T-helper 22 cell (primary cell): ENCODE results near the gene GJC3.
"Not testable (repeated sequence)": the region's sequence is repeated elsewhere in the genome, so short reads cannot be mapped to it uniquely, and the experiment has no call there.

Source experiments
- DNase-seq: peaks from one replicate; pipeline ENCODE4 v3.0.0-alpha.2; 2020; ENCODE audit warnings: low read depth

GJC3 gene, protein sequence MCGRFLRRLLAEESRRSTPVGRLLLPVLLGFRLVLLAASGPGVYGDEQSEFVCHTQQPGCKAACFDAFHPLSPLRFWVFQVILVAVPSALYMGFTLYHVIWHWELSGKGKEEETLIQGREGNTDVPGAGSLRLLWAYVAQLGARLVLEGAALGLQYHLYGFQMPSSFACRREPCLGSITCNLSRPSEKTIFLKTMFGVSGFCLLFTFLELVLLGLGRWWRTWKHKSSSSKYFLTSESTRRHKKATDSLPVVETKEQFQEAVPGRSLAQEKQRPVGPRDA

DNA sequence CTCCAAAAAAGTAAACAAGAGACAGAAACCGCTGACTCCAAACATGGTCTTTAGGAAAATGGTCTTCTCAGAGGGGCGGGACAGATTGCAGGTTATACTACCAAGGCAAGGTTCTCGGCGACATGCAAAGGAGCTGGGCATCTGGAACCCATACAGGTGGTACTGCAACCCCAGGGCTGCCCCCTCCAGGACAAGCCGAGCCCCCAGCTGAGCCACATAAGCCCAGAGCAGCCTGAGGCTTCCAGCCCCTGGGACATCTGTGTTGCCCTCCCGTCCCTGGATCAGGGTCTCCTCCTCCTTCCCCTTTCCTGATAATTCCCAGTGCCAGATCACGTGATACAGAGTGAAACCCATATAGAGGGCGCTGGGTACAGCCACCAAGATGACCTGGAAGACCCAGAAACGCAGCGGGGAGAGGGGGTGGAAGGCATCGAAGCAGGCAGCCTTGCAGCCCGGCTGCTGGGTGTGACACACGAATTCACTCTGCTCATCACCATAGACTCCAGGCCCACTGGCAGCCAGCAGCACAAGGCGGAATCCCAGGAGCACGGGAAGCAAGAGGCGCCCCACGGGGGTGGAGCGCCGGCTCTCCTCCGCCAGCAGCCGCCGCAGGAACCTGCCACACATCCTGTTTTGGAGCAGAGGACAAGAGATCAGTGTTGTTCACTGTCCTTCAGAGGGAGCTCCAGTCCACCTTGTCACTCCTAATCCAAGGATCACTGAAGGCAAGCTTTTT is at the start of gene GJC3:
Gene GJC3, minus strand, starts transcription at position 627 of the 736 bp plus-strand sequence. Its CDS starts 0 bp downstream, at position 627.
- DNase-seq = no peak

- DNase-seq = no peak
These were observed 47.2 kb upstream of the GJC3 start for GRCh38 chr7:99976626-99977025.

DNA sequence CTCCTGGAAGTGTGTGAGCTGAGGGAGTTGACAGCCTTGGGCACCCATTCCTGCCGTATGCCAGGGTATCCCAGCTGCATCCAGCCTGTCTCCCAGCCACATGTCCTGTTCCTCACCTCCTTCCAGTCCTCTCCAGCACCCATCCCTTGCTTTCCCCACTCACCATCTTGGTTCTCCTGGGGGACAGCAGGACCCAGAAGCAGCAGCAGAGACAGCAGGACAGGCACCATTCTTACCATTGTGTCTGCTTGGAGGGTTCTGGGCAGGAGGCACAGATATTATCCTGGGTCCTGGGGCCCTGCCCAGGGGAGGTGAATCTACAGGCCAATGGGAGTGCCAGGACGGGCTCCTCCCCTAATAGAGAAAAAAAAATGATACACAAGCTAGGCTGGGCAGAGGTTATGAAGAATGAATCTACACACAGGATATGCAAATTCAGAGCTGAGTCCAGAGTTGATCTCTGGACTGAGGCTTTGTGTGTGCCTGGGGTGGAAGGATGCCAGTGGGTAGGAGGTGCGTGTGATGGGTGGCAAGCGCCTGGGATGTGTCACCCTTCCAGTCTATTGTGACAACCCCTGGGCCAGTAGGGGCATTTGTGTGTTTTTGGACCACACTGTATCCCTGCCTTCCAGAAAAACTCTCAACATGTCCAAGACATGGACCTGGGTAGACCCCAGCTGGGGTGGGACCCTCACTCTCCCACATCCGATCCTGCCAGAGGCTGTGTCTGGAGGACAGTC is 46.5 kb upstream of the GJC3 start, which contains the start of gene AZGP1:
Gene AZGP1, minus strand, starts transcription at position 250 of the 740 bp plus-strand sequence. Its CDS starts 11 bp downstream, at position 239.
- no peak for DNase-seq

- no peak for DNase-seq
These were observed 45.3 kb upstream of the GJC3 start for GRCh38 chr7:99974681-99975080.

DNA sequence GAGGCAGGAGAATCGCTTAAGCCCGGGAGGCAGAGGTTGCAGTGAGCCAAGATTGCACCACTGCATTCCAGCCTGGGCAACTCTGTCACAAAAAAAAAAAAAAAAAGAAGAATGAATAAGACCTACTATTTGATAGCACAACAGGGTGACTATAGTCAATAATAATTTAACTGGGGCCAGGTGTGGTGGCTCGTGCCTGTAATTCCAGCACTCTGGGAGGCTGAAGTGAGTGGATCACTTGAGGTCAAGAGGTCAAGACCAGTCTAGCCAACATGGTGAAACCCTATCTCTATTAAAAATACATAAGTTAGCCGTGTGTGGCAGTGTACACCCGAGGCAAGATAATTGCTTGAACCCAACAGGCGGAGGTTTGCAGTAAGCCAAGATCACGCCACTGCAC is 44.4 kb upstream of the GJC3 start:
- DNase-seq = not testable (repeated sequence)

DNA sequence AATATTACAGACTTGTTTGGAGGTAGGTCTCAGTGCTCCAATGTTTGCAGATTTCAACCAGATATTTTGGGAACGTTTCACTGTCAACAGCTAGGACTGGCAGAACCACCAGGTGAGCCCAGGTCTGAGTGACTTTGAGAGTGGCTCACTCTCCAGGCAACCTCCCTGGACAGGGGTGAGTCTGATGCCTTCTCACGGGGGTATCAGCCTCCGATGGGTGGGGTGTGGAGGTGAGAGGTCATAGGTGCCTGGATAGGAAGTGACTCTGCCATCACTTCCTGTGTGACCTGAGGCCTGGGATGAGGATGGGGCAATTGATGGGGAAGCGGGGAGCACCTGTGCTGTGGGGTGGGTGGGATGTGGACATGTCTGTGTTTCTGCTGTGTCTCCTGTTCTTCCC is 41.8 kb upstream of the GJC3 start:
- DNase-seq = no peak

GRCh38 chr7:99969813-99970212 is 40.4 kb upstream of the GJC3 start:
- DNase-seq = not testable (repeated sequence)

GRCh38 chr7:99969298-99969697 is 39.9 kb upstream of the GJC3 start:
- no peak for DNase-seq

DNA sequence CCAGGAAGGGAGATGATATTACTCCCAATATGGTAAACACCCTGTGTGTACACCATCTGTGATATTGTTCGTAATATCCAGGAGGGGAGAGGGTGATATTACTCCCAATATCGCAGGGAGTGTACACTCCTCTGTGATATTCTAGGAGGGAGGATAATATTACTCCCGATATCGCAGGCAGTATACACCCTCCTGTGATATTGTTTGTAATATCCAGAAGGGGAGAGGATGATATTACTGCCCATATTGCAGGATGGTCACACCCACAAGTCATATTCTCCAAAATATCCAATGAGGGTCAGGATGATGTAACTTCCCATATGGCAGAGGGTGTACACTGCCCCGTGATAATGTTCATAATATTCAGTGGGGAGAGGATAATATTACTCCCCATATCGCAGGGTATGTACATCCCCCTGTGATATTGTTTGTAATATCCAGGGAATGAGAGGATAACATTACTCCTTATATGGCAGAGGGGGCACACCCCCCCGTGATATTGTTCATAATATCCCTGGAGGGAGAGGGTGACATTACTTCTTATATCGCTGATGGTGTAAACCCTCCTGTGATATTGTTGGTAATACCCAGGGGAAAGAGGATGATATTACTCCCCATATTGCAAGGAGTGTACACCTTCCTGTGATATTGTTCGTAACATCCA is 29.3 kb upstream of the GJC3 start:
- DNase-seq = no peak

- DNase-seq = no peak
These were observed 25.8 kb upstream of the GJC3 start for GRCh38 chr7:99955247-99955646.

DNA sequence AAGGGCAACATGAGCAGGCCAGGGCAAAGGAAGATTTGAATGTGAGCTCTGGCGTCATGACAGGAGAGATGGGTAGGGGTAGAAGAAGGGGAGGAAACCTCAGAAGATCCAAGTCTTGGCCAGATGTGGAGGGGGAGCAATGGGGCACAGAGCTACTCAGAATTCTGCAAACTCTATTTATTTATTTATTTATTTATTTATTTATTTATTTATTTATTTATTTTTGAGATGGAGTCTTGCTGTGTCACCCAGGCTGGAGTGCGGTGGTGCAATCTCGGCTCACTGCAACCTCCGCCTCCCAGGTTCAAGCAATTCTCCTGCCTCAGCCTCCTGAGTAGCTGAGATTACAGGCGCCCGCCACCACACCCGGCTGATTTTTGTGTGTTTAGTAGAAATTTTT is 25.2 kb upstream of the GJC3 start:
- not testable (repeated sequence) for DNase-seq

DNA sequence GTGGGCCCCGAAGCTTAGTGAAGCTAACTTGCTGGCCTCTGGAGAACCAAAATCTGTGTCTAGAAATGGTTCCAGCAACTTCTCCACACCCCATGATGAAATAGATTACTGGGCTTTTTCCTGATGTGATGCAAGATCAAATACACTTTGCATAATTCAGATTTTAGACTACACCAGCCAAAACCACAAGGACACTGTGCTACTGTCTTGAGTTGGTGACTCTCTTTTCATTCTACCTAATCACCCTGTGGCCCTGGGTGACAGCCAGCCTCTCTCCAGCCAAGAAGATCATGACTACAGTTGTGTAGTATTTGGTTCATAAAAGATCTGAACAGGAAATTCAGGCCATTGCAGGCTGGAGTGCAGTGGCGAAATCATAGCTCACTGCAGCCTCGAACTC is 24.2 kb upstream of the GJC3 start:
- DNase-seq = no peak

- DNase-seq = not testable (repeated sequence)
These were observed 23.2 kb upstream of the GJC3 start for GRCh38 chr7:99952649-99953048.

GRCh38 chr7:99950819-99951218 is 21.4 kb upstream of the GJC3 start:
- not testable (repeated sequence) for DNase-seq

DNA sequence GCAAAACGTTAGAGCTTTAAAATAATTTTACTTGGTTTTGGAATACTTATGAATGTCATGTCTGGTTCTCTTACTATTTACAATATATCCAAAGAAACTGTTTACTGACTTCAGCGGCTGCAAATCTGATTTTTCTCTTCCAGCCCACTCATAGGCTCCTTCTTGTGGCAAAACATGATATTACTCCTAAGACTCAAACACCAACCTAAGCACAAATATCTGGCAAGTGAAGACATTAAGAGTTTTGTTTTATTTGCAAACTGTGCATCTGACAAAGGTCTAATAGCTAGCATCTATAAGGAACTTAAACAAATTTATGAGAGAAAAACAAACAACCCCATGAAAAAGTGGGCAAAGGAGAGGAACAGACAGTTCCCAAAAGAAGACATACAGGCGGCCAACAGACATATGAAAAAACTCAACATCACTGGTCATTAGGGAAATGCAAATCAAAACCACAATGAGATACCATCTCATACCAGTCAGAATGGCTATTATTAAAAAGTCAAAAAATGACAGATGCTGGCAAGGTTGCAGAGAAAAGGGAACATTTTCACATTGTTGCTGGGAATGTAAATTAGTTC is 20.3 kb upstream of the GJC3 start:
- DNase-seq = no peak

DNA sequence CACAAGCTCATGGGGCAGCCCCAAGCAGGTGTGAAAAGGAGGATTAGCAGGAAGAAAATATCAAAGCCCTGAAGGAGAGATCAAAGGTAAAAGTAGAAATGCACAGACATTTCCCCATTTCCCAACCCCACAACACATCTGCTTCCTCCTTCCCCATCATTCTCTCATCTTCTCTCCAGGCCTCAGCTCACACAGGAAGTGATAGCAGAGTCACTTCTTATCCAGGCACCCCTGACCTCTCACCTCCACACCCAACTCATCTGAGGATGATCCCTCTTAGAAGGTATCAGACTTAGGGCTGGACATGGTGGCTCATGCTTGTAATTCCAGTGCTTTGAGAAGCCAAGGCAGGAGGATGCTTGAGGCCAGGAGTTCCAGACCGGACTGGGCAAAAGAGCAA is 18.2 kb upstream of the GJC3 start:
- no peak for DNase-seq

DNA sequence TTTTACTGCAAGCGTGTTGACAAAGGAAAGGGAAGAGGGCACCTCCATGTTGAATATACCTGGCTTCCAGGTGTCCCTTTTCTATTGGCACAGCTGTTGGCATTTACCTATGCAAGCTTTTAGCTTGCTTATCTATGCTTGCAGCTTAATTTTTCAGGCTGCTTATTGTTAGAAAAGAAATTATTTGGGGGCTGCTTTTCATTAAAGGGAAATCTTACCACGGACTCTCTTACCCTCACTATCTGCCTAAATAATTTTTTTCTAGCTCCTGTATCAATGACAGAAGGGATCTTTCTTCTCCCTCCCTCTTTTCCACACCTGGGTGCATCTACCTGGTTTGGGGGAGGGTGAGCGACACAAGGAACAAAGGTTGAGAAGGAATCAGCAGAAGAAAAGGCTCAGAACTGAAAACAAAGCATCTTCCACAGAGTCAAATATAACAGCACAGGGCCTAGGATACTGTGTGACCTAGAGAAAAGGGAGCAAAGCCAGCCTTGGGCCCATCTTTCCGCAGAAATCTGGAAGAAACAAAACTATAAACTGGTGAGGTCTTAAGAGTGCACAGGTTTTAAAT is 15.2 kb upstream of the GJC3 start:
- no peak for DNase-seq

DNA sequence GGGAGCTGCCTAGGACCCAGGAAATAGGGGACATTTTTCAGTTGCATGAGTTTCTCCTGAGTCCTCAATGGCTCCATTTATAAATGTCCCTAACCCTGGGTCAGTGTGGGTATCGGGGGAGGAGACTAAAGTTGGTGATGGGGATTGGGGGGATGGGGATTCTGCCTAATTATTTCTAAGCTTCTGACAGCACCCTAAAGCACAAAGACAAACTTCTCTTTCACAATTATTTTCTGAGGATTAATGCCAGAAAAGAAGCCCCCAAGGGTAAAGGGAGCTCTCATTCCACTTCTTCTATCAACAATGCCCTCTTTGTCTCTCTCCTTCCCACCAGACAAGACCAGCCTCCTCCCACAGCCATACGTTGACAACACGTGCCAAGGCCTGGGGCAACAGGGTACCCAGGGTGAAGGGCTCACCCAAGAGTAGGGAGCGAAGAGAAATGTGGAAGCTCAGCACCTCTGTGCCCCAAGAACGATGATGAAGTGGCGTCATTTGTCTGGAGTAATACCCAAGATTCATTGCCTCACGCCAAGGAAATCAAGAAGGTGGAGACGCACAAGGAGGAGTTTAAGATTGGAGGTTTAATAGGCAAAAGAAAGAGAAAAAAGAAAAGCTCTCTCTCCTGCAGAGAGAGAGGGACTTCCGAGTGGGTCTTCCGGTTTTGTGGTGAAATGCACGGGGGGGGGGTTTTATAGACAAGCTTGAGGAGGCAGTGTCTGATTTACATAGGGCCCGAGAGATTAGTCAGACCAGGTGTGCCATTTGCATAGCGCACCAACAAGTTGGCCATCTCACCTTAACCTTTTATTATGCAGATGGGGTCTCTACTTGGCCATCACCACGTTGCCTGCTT is 14.4 kb upstream of the GJC3 start:
- DNase-seq = no peak

DNA sequence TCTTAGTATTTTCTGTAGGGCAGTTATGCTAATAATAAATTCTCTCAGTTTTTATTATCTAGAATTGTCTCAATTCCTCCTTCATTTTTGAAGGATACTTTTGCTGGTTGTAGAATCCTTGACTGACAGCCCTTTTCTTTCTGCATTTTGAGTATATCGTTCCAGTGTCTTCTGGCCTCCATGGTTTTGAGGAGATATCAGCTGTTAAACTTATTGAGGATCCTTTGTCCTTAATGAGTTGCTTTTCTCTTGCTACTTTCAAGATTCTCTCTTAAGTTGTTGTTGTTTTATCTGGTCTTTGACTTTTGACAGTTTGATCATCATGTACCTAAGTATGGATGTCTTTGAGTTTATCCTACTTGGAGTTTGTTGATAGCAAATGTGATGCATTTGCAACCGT is 8.9 kb upstream of the GJC3 start:
- no peak for DNase-seq

DNA sequence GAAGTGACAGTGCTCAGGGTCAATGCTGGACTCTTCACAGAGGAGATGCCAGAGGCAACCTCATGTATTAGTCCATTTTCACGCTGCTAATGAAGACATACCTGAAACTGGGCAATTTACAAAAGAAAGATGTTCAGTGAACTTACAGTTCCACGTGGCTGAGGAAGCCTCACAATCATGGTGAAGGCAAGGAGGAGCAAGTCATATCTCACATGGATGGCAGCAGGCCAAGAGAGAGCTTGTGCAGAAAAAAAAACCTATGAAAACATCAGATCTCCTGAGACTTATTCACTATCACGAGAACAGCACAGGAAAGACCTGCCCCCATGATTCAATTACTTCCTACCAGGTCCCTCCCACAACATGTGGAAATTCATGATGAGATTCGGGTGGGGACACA is 5.6 kb upstream of the GJC3 start:
- DNase-seq = not testable (repeated sequence)

- no peak for DNase-seq
These were observed 956 bp upstream of the GJC3 start for GRCh38 chr7:99930376-99930775.
